Mucosa of descending colon (tissue), 3 donors: Measurements from ENCODE around the gene CNOT6. TPM values are rescaled to one million over a fixed set of nuclear protein-coding genes. Genes with fewer than 3 reads are reported as not detected.

Experiments used
- ATAC-seq: fragments of 200-7000 bp; cut with Tn5 transposase; one replicate; pipeline ENCODE4 v1.9.1; 2020; ENCODE audit warnings: mild to moderate bottlenecking, moderate library complexity
- DNase-seq, 3 donors: peaks; one replicate each; pipeline ENCODE4 v3.0.0-alpha.2; 2020
- H3K36me3 ChIP-seq: fragments of 200-600 bp; one replicate; pipeline ENCODE4 v1.8.0; 2021; ENCODE audit warnings: low read depth, mild to moderate bottlenecking
- H3K4me1 ChIP-seq: fragments of 200-600 bp; one replicate; pipeline ENCODE4 v1.8.0; 2021; ENCODE audit warnings: low read depth, mild to moderate bottlenecking
- H3K4me3 ChIP-seq: fragments of 200-600 bp; one replicate; pipeline ENCODE4 v1.8.0; 2021; ENCODE audit warnings: mild to moderate bottlenecking
- H3K9me3 ChIP-seq: fragments of 200-600 bp; one replicate; pipeline ENCODE4 v1.8.0; 2021; ENCODE audit warnings: mild to moderate bottlenecking
- CTCF ChIP-seq: fragments of 200-600 bp; IDR thresholded peaks from one replicate; pipeline ENCODE4 v1.8.0; 2022; ENCODE audit warnings: antibody characterized with exemption, mild to moderate bottlenecking
- intact Hi-C, 2 donors: fragments of 100-400 bp; cut with DNase I in 1 of 2; cut with micrococcal nuclease in 1 of 2; formaldehyde crosslinking; loops; one replicate each; pipeline versions ENCODE4 v1.11.0 to v1.11.1; 2022; cut with DNase I, micrococcal nuclease
- total RNA-seq, 3 donors: library from RNA; stranded (reverse); fragmentation: NEBNext Ultra II Directional in 2 of 3; extraction: Animal tissue kit (Norgen Biotek cat#: 25700) in 2 of 3; gene quantifications; one replicate each; pipeline versions ENCODE4 v1.2.1 to v1.2.4, GENCODE V29; 2021 to 2023
- donor health status: DM: no; HTN: no; CAD: no; lungs with moderate emphysema.
- donor health status: DM: no; HTN: no; CAD: no.
- donor health status: DM: no; HTN: yes; CAD: no.

The CNOT6 gene
- total RNA-seq, 3 donors from 2014 or later, result 20.9 to 33.7 (median 25.2) TPM

- TF ChIP-seq CTCF, result no peak
- intact Hi-C loops, result no loop called here
- H3K4me3 ChIP-seq, result no peak overlapping the region
- H3K4me1 ChIP-seq, result no peaks in the 10 kb centered on the region
- DNase-seq, result peak in 1 of 3 donors; percentile 27
- no peaks in the 10 kb centered on the region for H3K9me3 ChIP-seq
- ATAC-seq, result no peak
- H3K36me3 ChIP-seq, result no peaks in the 10 kb centered on the region
Measured at GRCh38 chr5:180600554-180601041, 106.4 kb downstream of the CNOT6 start.

GRCh38 chr5:180601591-180602480 is 107.7 kb downstream of the CNOT6 start:
- Histone ChIP-seq H3K9me3 (no peaks in the 10 kb centered on the region), H3K4me1 (no peaks in the 10 kb centered on the region), H3K4me3 (no peak overlapping the region), H3K36me3 (no peaks in the 10 kb centered on the region)
- no peak for TF ChIP-seq CTCF
- peak in 1 of 3 donors; percentile 33 for DNase-seq
- ATAC-seq, result no peak
- intact Hi-C loops, result no loop called here

GRCh38 chr5:180602481-180603075 is 108.4 kb downstream of the CNOT6 start:
- no peaks in the 10 kb centered on the region for H3K36me3 ChIP-seq
- ATAC-seq (no peak), DNase-seq (peak in 1 of 3 donors; percentile 34)
- intact Hi-C loops, result no loop called here
- no peak overlapping the region for H3K4me3 ChIP-seq
- H3K9me3 ChIP-seq, result no peaks in the 10 kb centered on the region
- H3K4me1 ChIP-seq, result no peaks in the 10 kb centered on the region
- no peak for TF ChIP-seq CTCF

- TF ChIP-seq CTCF, result no peak
- ATAC-seq (no peak), DNase-seq (peak in 1 of 3 donors; percentile 44)
- Histone ChIP-seq H3K4me3 (no peak overlapping the region), H3K4me1 (no peaks in the 10 kb centered on the region), H3K9me3 (no peaks in the 10 kb centered on the region), H3K36me3 (no peaks in the 10 kb centered on the region)
- intact Hi-C loops, result no loop called here
Measured at GRCh38 chr5:180603076-180603594, 109.0 kb downstream of the CNOT6 start.

GRCh38 chr5:180604271-180604670 is 110.1 kb downstream of the CNOT6 start:
- DNase-seq (peak in 2 of 3 donors; percentile 14 to 23), ATAC-seq (no peak)
- Histone ChIP-seq H3K4me3 (no peak overlapping the region), H3K36me3 (no peaks in the 10 kb centered on the region), H3K4me1 (no peaks in the 10 kb centered on the region), H3K9me3 (no peaks in the 10 kb centered on the region)
- no peak for TF ChIP-seq CTCF
- intact Hi-C loops, result no loop called here
